GM23338 (cell line): Measurements from ENCODE around the gene DIAPH1. TPM values are rescaled to one million over a fixed set of nuclear protein-coding genes. Genes with fewer than 3 reads are reported as not detected.

Experiments
- ATAC-seq: fragments of 200-7000 bp; cut with Tn5 transposase; 3 replicates; pipeline ENCODE4 v1.9.1; 2020
- DNase-seq: peaks from one replicate; pipeline ENCODE4 v3.0.0-alpha.2; 2015; ENCODE audit warnings: low spot score
- H2AFZ ChIP-seq: fragments of 200-600 bp; sonication (generic); 2 replicates; pipeline ENCODE4 v1.8.0; 2016; ENCODE audit warnings: antibody characterized with exemption, mild to moderate bottlenecking, moderate library complexity
- H3F3A ChIP-seq: fragments of 200-600 bp; sonication (generic); replicated peaks from 2 replicates; pipeline ENCODE4 v1.8.0; 2017; ENCODE audit warnings: antibody characterized with exemption, mixed run types, low read depth
- H3K27ac ChIP-seq: fragments of 200-600 bp; sonication (generic); 2 replicates; pipeline ENCODE4 v1.6.1; 2016; ENCODE audit warnings: low read depth
- H3K27me3 ChIP-seq: fragments of 200-600 bp; sonication (generic); 2 replicates; pipeline ENCODE4 v1.8.0; 2016; ENCODE audit warnings: mild to moderate bottlenecking, mixed run types, moderate library complexity; ENCODE audit not compliant: insufficient read depth
- H3K36me3 ChIP-seq: fragments of 200-600 bp; sonication (generic); 2 replicates; pipeline ENCODE4 v1.8.0; 2016; ENCODE audit warnings: mild to moderate bottlenecking; ENCODE audit not compliant: insufficient read depth
- H3K4me1 ChIP-seq: fragments of 200-600 bp; sonication (generic); 2 replicates; pipeline ENCODE4 v1.8.0; 2016; ENCODE audit warnings: mild to moderate bottlenecking, moderate library complexity; ENCODE audit not compliant: insufficient read depth
- H3K4me2 ChIP-seq: fragments of 200-600 bp; sonication (generic); 2 replicates; pipeline ENCODE4 v1.7.1; 2017; ENCODE audit warnings: mixed run types
- H3K4me3 ChIP-seq: fragments of 200-600 bp; sonication (generic); 2 replicates; pipeline ENCODE4 v1.6.1; 2016; ENCODE audit warnings: mixed run types
- H3K79me2 ChIP-seq: fragments of 200-600 bp; sonication (generic); replicated peaks from 2 replicates; pipeline ENCODE4 v1.8.0; 2017; ENCODE audit warnings: mild to moderate bottlenecking; ENCODE audit not compliant: insufficient read depth
- H3K9me2 ChIP-seq: fragments of 200-600 bp; sonication (generic); 2 replicates; pipeline ENCODE4 v1.8.0; 2017; ENCODE audit not compliant: insufficient read depth
- H4K20me1 ChIP-seq: fragments of 200-600 bp; sonication (generic); replicated peaks from 2 replicates; pipeline ENCODE4 v1.8.0; 2017; ENCODE audit warnings: mild to moderate bottlenecking; ENCODE audit not compliant: insufficient read depth
- H3K27ac Mint-ChIP-seq: 2 replicates; pipeline ENCODE4 v1.8.0; 2020; ENCODE audit warnings: inconsistent platforms, mild to moderate bottlenecking, moderate library complexity, mixed read lengths
- H3K27me3 Mint-ChIP-seq: 3 replicates; pipeline ENCODE4 v1.8.0; 2022; ENCODE audit warnings: low read depth, mild to moderate bottlenecking, moderate library complexity, mixed read lengths, inconsistent platforms; ENCODE audit not compliant: insufficient read depth, poor library complexity
- H3K36me3 Mint-ChIP-seq: 3 replicates; pipeline ENCODE4 v1.8.0; 2021; ENCODE audit warnings: low read depth, mild to moderate bottlenecking, inconsistent platforms, moderate library complexity, mixed read lengths
- H3K4me1 Mint-ChIP-seq: 3 replicates; pipeline ENCODE4 v1.8.0; 2020; ENCODE audit warnings: mild to moderate bottlenecking, inconsistent platforms, mixed read lengths
- H3K4me3 Mint-ChIP-seq: 3 replicates; pipeline ENCODE4 v1.8.0; 2021; ENCODE audit warnings: moderate library complexity, mild to moderate bottlenecking, inconsistent platforms, mixed read lengths
- H3K9me3 Mint-ChIP-seq: 3 replicates; pipeline ENCODE4 v1.8.0; 2020; ENCODE audit warnings: moderate library complexity, mild to moderate bottlenecking, inconsistent platforms, mixed read lengths
- ETS1 ChIP-seq: IDR thresholded peaks from 2 replicates; pipeline ENCODE4 v1.6.1; 2016; ENCODE audit warnings: antibody characterized with exemption
- JUNB ChIP-seq: IDR thresholded peaks from one replicate; pipeline ENCODE4 v1.6.1; 2016; ENCODE audit warnings: antibody characterized with exemption; ENCODE audit not compliant: unreplicated experiment
- NANOG ChIP-seq: IDR thresholded peaks from 2 replicates; pipeline ENCODE4 v1.6.1; 2016; ENCODE audit warnings: antibody characterized with exemption, borderline replicate concordance
- REST ChIP-seq: IDR thresholded peaks from one replicate; pipeline ENCODE4 v1.6.1; 2018; ENCODE audit warnings: antibody characterized with exemption; ENCODE audit not compliant: unreplicated experiment
- STAT1 ChIP-seq: IDR thresholded peaks from one replicate; pipeline ENCODE4 v1.6.1; 2016; ENCODE audit warnings: antibody characterized with exemption; ENCODE audit not compliant: unreplicated experiment
- ZNF114 ChIP-seq: fragments of 250-450 bp; sonication (Bioruptor Pico); IDR thresholded peaks from 2 replicates; pipeline ENCODE4 v1.5.0; 2020; ENCODE audit warnings: mild to moderate bottlenecking, moderate library complexity
- ZNF331 ChIP-seq: fragments of 250-450 bp; sonication (Bioruptor Pico); IDR thresholded peaks from 2 replicates; pipeline ENCODE4 v1.5.0; 2020; ENCODE audit warnings: low read depth, mild to moderate bottlenecking, moderate library complexity
- polyA plus RNA-seq: library from polyadenylated mRNA; unstranded; fragments of >200 nt; fragmentation: Nextera tagmentation; extraction: Ambion mirVana; gene quantifications from 2 replicates; pipeline ENCODE4 v1.2.1, GENCODE V29; 2016
- total RNA-seq: library from RNA; depleted of rRNA; stranded (reverse); fragments of >200 nt; shearing (Covaris generic); gene quantifications from 2 replicates; pipeline ENCODE4 v1.2.3, GENCODE V29; 2014
- TF ChIP-seq, protein P1 (sequence below), 2 experiments: fragments of 200-600 bp in 1 of 2; sonication (generic) in 1 of 2; conservative IDR thresholded peaks; 2 replicates each; pipeline versions ENCODE4 v1.5.1 to v1.6.1; 2016 to 2017; ENCODE audit warnings: antibody characterized with exemption in 2 of 2, low read depth in 2 of 2, mild to moderate bottlenecking in 2 of 2, moderate library complexity in 1 of 2

The DIAPH1 gene
- total and polyA plus RNA-seq, 2 experiments from 2014 or later, result 42.9 to 104 TPM

- Mint-ChIP-seq H3K27ac (0 out of 2 replicates have a peak overlapping the region, but pooled peaks have one; percentile 29), H3K4me1 (peaks cover 28% of the 10 kb centered on the region), H3K4me3 (peak overlapping the region; percentile 71), H3K9me3 (no peaks in the 10 kb centered on the region), H3K36me3 (peaks cover 21% of the 10 kb centered on the region), H3K27me3 (peaks cover 20% of the 10 kb centered on the region)
- H3K4me3 ChIP-seq, result peak overlapping the region; percentile 60
- TF ChIP-seq ETS1 (no peak), NANOG (no peak), ZNF114 (no peak), JUNB (no peak), STAT1 (no peak), ZNF331 (CRISPR knock-in tag) (no peak), REST (no peak)
- H3K27ac ChIP-seq, result peak overlapping the region; percentile 26; the same call in 1 of the 2 replicates
- no peak overlapping the region for H2AFZ ChIP-seq
- 0 out of 2 replicates have a peak, but pooled peaks cover 4% of the 10 kb centered on the region for H3F3A ChIP-seq
- H3K27me3 ChIP-seq, result 0 out of 2 replicates have a peak, but pooled peaks cover 4% of the 10 kb centered on the region
- H3K36me3 ChIP-seq, result no peaks in the 10 kb centered on the region
- no peaks in the 10 kb centered on the region for H3K79me2 ChIP-seq
- H3K4me1 ChIP-seq, result peaks cover 19% of the 10 kb centered on the region
- no peaks in the 10 kb centered on the region for H4K20me1 ChIP-seq
- DNase-seq (no peak), ATAC-seq (no peak)
- H3K4me2 ChIP-seq, result peak overlapping the region; percentile 88
- no peaks in the 10 kb centered on the region for H3K9me2 ChIP-seq
Measured at GRCh38 chr5:141508440-141508797, 110.4 kb downstream of the DIAPH1 start.

DNA sequence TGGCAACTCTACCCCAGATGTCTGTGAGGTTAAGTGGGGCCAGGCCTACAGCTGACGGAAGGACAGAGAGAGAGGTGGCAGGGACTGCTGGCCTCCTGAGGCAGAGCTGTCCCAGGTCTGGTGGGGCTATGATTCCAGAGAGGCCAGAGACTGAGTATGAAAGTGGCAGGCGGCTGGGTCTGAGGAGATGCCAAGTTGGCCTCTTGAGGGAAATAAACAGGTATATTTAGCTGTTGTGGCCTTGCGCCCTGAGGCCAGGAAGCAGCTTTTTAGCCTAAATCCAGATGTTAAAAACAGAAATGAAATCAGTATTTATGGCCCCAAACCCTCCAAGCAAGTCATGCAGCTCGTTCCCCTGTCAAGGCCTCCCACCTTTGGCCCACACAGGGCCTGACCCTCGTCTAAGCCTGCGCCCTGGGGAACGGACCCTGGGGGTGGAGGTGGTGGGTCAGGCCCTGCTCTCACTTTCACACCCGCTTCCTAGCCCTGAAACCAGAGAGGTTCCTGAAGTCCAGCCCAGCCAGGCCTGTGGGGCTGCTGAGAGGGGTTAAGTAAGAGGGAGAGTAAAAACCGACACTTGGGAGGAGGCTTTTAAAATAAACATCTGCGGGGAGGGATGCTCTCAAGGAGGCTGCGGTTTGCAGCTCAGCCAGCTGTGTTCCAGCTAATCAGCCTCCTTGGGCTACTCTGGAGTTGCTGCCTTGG lies 111.3 kb downstream of the DIAPH1 start:
- no peak overlapping the region; the same call in 1 of the 2 replicates for H3K27ac ChIP-seq
- no peak for ATAC-seq

More for the DNA sequence above, 111.3 kb downstream of the DIAPH1 start:
- no peaks in the 10 kb centered on the region for H3K79me2 ChIP-seq
- TF ChIP-seq, protein P1, sequence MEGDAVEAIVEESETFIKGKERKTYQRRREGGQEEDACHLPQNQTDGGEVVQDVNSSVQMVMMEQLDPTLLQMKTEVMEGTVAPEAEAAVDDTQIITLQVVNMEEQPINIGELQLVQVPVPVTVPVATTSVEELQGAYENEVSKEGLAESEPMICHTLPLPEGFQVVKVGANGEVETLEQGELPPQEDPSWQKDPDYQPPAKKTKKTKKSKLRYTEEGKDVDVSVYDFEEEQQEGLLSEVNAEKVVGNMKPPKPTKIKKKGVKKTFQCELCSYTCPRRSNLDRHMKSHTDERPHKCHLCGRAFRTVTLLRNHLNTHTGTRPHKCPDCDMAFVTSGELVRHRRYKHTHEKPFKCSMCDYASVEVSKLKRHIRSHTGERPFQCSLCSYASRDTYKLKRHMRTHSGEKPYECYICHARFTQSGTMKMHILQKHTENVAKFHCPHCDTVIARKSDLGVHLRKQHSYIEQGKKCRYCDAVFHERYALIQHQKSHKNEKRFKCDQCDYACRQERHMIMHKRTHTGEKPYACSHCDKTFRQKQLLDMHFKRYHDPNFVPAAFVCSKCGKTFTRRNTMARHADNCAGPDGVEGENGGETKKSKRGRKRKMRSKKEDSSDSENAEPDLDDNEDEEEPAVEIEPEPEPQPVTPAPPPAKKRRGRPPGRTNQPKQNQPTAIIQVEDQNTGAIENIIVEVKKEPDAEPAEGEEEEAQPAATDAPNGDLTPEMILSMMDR (conservative IDR thresholded peaks at IDR 0.05; ENCODE audit: low read depth in 2 of 2), result no peak
- no peak for TF ChIP-seq ETS1
- Mint-ChIP-seq H3K9me3 (no peaks in the 10 kb centered on the region), H3K27me3 (peaks cover 14% of the 10 kb centered on the region), H3K4me1 (peaks cover 28% of the 10 kb centered on the region), H3K27ac (no peak overlapping the region), H3K4me3 (no peak overlapping the region; the same call in 2 of the 3 replicates), H3K36me3 (peaks cover 21% of the 10 kb centered on the region)
- H4K20me1 ChIP-seq, result no peaks in the 10 kb centered on the region
- DNase-seq, result no peak
- no peaks in the 10 kb centered on the region for H3K9me2 ChIP-seq
- no peak overlapping the region for H2AFZ ChIP-seq
- peaks cover 19% of the 10 kb centered on the region for H3K4me1 ChIP-seq
- H3K27me3 ChIP-seq, result no peaks in the 10 kb centered on the region
- H3K4me2 ChIP-seq, result no peak overlapping the region
- no peak overlapping the region for H3K4me3 ChIP-seq
- H3F3A ChIP-seq, result 0 out of 2 replicates have a peak, but pooled peaks cover 4% of the 10 kb centered on the region
- H3K36me3 ChIP-seq, result no peaks in the 10 kb centered on the region
